Stimulated activated CD4-positive, alpha-beta T cell treated with anti-CD3 and anti-CD28 coated beads, Interleukin-2, amount 100 ng/mL, for 4 hours (primary cell): ENCODE results near the gene BMP7.

ENCODE experiments used
- DNase-seq: peaks from one replicate; pipeline ENCODE4 v3.0.0-alpha.2; 2020; ENCODE audit warnings: low read depth

The BMP7 gene

GRCh38 chr20:57266291-57267157 lies at the start of gene BMP7:
BMP7 (minus strand) TSS chr20:57266641; CDS start chr20:57266122, 519 bp downstream.
- no peak for DNase-seq

GRCh38 chr20:57315976-57316480 lies 49.6 kb upstream of the BMP7 start:
- DNase-seq = no peak

- no peak for DNase-seq
These were observed 48.9 kb upstream of the BMP7 start for GRCh38 chr20:57315083-57315975.

- no peak for DNase-seq
These were observed 47.5 kb upstream of the BMP7 start for GRCh38 chr20:57313951-57314350.

GRCh38 chr20:57313230-57313629 lies 46.8 kb upstream of the BMP7 start:
- no peak for DNase-seq

GRCh38 chr20:57312138-57312537 lies 45.7 kb upstream of the BMP7 start:
- no peak for DNase-seq

- no peak for DNase-seq
These were observed 44.5 kb upstream of the BMP7 start for GRCh38 chr20:57310821-57311514.

GRCh38 chr20:57309544-57310115 lies 43.2 kb upstream of the BMP7 start:
- no peak for DNase-seq

GRCh38 chr20:57308451-57309271 lies 42.2 kb upstream of the BMP7 start:
- DNase-seq = no peak

GRCh38 chr20:57306747-57307146 lies 40.3 kb upstream of the BMP7 start:
- no peak for DNase-seq

GRCh38 chr20:57301026-57301425 lies 34.6 kb upstream of the BMP7 start:
- DNase-seq = no peak

- DNase-seq = no peak
These were observed 32.0 kb upstream of the BMP7 start for GRCh38 chr20:57298457-57298856.

- no peak for DNase-seq
These were observed 28.1 kb upstream of the BMP7 start for GRCh38 chr20:57294550-57294949.

- DNase-seq = no peak
These were observed 27.6 kb upstream of the BMP7 start for GRCh38 chr20:57293995-57294394.

- DNase-seq = no peak
These were observed 26.2 kb upstream of the BMP7 start for GRCh38 chr20:57292611-57293010.

GRCh38 chr20:57291694-57292093 lies 25.3 kb upstream of the BMP7 start:
- DNase-seq = no peak

- DNase-seq = no peak
These were observed 24.6 kb upstream of the BMP7 start for GRCh38 chr20:57291003-57291402.

GRCh38 chr20:57290178-57290484 lies 23.7 kb upstream of the BMP7 start:
- DNase-seq = no peak

- DNase-seq = no peak
These were observed 23.1 kb upstream of the BMP7 start for GRCh38 chr20:57289391-57290177.

GRCh38 chr20:57288651-57289277 lies 22.3 kb upstream of the BMP7 start:
- no peak for DNase-seq
